ENCODE data around the gene SIAH2.
A peak's percentile ranks its signal among the peaks of the same experiment; 100 is the strongest.

The SIAH2 gene

DNA sequence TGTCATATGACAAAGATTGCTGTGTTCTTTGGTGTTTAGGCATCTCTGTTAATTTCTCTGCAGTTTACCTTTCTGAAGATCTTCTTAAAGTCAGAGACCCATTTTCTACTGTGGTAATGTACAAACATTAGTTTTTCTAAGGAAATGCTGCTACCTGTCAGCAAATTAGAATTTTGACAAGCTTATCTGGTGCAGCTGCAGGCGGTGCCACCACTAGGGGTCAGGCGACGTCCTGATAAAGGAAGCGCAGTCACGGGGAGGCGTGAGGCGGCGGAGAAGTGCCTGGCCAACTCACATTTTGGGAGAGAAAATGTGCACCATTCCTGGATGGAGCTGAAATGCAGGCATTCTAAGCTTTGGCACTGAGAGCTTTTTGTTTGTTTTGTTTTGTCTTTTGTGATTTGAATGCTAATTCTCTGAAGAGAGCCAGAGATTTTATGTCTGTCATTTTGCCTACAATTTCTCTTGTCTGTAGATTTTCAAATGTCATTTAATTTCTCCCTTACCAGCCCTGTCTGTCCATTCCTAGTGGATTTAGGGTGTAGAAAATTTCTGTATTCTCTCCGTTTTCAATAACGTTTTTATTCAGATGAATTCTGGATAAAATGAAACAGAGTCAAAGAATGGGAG, 24.9 kb upstream of the SIAH2 start:
- TF ChIP-seq, protein P1, sequence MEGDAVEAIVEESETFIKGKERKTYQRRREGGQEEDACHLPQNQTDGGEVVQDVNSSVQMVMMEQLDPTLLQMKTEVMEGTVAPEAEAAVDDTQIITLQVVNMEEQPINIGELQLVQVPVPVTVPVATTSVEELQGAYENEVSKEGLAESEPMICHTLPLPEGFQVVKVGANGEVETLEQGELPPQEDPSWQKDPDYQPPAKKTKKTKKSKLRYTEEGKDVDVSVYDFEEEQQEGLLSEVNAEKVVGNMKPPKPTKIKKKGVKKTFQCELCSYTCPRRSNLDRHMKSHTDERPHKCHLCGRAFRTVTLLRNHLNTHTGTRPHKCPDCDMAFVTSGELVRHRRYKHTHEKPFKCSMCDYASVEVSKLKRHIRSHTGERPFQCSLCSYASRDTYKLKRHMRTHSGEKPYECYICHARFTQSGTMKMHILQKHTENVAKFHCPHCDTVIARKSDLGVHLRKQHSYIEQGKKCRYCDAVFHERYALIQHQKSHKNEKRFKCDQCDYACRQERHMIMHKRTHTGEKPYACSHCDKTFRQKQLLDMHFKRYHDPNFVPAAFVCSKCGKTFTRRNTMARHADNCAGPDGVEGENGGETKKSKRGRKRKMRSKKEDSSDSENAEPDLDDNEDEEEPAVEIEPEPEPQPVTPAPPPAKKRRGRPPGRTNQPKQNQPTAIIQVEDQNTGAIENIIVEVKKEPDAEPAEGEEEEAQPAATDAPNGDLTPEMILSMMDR (conservative IDR thresholded peaks at IDR 0.05; ENCODE audit: low read length), result peak; percentile 89
- H3K4me3 ChIP-seq (ENCODE audit: low read length), result no peak overlapping the region
- DNase-seq (ENCODE audit: low read depth), result peak; percentile 70

DNA sequence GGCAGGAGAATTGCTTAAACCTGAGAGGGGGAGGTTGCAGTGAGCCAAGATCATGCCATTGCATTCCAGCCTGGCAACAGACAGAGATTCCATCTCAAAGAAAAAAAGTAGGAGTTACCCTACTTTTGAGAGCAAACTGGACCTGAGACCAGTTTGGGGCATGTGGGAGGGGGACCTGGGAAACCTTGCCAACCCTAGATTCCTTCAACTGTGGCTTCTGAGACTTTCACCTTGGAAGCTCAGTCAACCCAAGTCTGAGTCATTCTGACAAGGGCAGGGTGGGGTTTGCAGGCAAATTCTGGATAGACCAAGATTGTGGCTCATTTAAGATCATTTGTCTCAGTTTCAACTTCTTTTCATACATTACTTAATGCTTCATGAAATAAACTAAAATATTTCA, 23.8 kb upstream of the SIAH2 start:
- peak; percentile 4 for DNase-seq (ENCODE audit: low read depth)
- TF ChIP-seq, protein P1 (conservative IDR thresholded peaks at IDR 0.05; ENCODE audit: low read length), result no peak
- H3K4me3 ChIP-seq (ENCODE audit: low read length), result no peak overlapping the region

DNA sequence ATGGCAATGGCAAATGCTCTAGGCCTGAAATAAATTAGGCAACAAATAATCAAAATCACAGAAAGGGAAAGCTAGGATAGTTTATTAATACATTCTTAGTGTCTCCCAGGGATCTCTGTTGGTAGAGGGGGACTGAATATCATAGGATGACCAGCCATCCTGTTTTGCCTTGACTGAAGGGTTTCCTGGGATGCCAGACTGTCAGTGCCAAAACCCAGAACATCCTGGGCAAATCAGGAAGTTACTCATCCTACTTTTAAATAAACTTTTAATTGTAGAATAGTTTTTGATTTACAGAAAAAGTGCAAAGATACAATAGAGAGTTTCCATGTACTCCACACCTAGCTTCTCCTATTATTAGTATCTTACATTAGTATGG, 21.8 kb upstream of the SIAH2 start:
- TF ChIP-seq, protein P1 (conservative IDR thresholded peaks at IDR 0.05; ENCODE audit: low read length), result no peak
- H3K4me3 ChIP-seq (ENCODE audit: low read length), result no peak overlapping the region
- no peak for DNase-seq (ENCODE audit: low read depth)

DNA sequence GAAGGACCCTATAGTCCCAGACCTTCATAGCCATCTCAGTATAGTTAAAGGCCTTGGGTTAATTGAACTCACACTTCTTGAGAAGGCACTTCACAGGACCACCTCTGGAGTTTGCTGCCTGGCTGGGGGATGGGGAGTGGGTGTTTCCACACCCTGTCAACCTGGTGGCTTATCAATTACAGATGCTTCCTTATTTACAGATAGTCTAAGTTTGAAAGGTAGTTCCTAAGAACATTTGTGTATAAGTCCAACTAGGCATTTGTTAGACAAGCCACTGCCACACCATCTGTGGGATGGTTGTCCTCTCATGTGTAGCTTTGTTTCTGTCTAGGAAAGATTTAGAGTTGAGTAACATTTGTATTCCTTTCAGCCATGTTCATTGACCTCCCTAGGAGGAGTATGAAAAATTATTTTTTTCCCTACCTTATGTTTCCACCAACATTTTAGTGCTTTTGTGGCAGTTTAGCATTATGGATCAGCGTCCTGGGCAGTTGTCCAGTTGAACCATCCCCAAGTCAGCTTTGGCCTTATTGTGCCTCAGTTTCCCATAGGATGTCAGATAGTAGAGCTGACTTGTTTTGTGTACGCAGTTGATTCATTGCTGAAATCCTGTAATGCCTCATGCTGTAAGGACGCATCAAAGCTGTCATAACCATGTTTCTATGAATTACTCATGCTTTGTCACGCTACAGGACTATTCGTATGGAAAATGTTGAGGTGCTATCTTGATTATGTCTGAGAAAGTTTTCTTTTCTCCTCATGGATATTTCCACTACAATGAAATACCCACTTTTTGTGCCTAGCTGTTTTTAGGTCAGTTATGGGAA, 21.2 kb upstream of the SIAH2 start:
- DNase-seq (ENCODE audit: low read depth), result no peak
- no peak overlapping the region for H3K4me3 ChIP-seq (ENCODE audit: low read length)
- TF ChIP-seq, protein P1 (conservative IDR thresholded peaks at IDR 0.05; ENCODE audit: low read length), result no peak

DNA sequence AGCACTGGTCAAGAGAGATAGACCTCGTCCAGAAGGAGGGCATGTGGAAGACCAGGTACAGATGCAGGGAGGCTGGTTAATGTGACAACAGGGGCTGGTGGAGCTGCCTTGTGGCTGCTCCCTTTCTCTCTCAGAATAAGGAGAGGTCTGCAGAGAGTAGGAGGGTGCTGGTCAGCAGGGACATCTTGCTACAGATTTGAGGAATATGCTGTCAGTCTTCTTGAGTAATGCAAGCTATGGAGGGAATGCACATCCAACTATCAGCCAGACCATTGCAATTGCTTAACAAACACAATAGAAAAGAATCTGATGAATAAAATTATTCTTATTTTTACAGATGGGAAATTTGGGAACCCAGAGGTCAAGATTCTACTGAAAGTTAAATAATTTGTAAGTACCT, 20.3 kb upstream of the SIAH2 start:
- TF ChIP-seq, protein P1 (conservative IDR thresholded peaks at IDR 0.05; ENCODE audit: low read length), result no peak
- no peak overlapping the region for H3K4me3 ChIP-seq (ENCODE audit: low read length)
- peak; percentile 56 for DNase-seq (ENCODE audit: low read depth)

DNA sequence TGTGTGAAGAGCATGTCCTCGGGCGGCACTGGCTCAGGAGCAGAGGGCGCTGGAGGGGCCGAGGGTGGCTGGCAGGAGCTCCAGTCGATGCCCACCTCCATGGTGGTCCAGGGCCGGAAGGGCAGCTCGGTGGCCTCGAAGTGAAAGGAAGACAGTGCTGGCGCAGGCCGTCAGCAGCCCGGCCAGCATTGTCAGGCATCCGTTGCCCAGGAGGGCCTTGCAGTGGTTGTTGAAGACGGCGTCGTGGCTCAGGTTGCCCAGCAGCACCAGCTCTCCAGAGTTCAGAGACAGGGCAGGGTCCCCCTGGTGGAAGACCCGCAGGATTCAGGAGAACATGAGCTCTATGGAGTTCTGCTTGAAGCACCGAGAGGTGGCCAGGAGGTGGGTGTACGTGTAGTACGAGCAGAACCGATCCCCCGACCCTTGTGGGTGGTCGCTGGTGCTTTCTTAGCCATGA, 16.5 kb upstream of the SIAH2 start:
- no peak for DNase-seq (ENCODE audit: low read depth)

More for the DNA sequence above, 16.5 kb upstream of the SIAH2 start:
- TF ChIP-seq, protein P1 (conservative IDR thresholded peaks at IDR 0.05; ENCODE audit: low read length), result no peak
- H3K4me3 ChIP-seq (ENCODE audit: low read length), result no peak overlapping the region
